Epithelial cell of prostate (primary cell): ENCODE results near the gene GRB7.
"Not testable (repeated sequence)": the region's sequence is repeated elsewhere in the genome, so short reads cannot be mapped to it uniquely, and the experiment has no call there.

ENCODE experiments used
- DNase-seq: peaks from one replicate; pipeline ENCODE4 v3.0.0-alpha.2; 2011; ENCODE audit warnings: low read depth, low spot score
- H3K27ac ChIP-seq: fragments of 450-650 bp; 2 replicates; pipeline ENCODE4 v1.5.1; 2017; ENCODE audit warnings: mild to moderate bottlenecking

The GRB7 gene

GRCh38 chr17:39706921-39707337 lies 30.8 kb upstream of the GRB7 start:
- peak overlapping the region; percentile 86 for H3K27ac ChIP-seq
- DNase-seq = no peak

- H3K27ac ChIP-seq = no peak overlapping the region
- no peak for DNase-seq
Measured at GRCh38 chr17:39709319-39709997, 28.3 kb upstream of the GRB7 start.

GRCh38 chr17:39709998-39710964 lies 27.5 kb upstream of the GRB7 start:
- H3K27ac ChIP-seq = no peak overlapping the region
- no peak for DNase-seq

- not testable (repeated sequence) for H3K27ac ChIP-seq, DNase-seq
Measured at GRCh38 chr17:39711071-39711470, 26.7 kb upstream of the GRB7 start.

GRCh38 chr17:39711851-39712250 lies 25.9 kb upstream of the GRB7 start:
- H3K27ac ChIP-seq = no peak overlapping the region
- no peak for DNase-seq

GRCh38 chr17:39714234-39714633 lies 23.5 kb upstream of the GRB7 start:
- no peak for DNase-seq
- no peak overlapping the region for H3K27ac ChIP-seq

- no peak for DNase-seq
- H3K27ac ChIP-seq = peak overlapping the region; percentile 77
Measured at GRCh38 chr17:39715375-39716072, 22.2 kb upstream of the GRB7 start.

DNA sequence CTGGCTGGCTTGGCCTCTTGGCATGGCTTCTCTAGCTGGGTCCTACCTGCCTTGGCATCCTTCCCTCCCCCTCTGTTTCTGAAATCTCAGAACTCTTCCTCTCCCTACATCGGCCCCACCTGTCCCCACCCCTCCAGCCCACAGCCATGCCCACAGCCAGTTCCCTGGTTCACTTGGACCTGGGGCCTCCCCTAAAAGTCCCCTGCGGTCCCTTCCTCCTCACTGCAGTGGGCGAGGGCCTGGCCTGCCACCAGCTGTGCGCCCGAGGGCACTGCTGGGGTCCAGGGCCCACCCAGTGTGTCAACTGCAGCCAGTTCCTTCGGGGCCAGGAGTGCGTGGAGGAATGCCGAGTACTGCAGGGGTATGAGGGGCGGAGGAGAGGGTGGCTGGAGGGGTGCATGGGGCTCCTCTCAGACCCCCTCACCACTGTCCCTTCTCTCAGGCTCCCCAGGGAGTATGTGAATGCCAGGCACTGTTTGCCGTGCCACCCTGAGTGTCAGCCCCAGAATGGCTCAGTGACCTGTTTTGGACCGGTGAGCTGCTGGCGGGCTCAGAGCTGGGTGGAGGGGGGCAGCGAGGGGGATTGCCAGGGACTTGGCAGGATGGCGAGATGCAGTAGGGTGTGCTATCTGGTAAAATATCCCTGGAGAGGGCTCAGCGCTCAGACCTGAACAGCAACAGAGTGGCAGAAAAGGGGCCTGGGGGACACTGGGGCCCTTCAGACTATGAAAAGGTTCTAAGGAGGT lies 21.5 kb upstream of the GRB7 start:
- H3K27ac ChIP-seq = peak overlapping the region; percentile 77
- DNase-seq = no peak

GRCh38 chr17:39716879-39717536 lies 20.7 kb upstream of the GRB7 start:
- no peak for DNase-seq
- H3K27ac ChIP-seq = peak overlapping the region; percentile 77

GRCh38 chr17:39717660-39718059 lies 20.1 kb upstream of the GRB7 start:
- DNase-seq = no peak
- no peak overlapping the region for H3K27ac ChIP-seq

GRCh38 chr17:39719563-39720355 lies 18.0 kb upstream of the GRB7 start:
- no peak overlapping the region for H3K27ac ChIP-seq
- DNase-seq = no peak

DNA sequence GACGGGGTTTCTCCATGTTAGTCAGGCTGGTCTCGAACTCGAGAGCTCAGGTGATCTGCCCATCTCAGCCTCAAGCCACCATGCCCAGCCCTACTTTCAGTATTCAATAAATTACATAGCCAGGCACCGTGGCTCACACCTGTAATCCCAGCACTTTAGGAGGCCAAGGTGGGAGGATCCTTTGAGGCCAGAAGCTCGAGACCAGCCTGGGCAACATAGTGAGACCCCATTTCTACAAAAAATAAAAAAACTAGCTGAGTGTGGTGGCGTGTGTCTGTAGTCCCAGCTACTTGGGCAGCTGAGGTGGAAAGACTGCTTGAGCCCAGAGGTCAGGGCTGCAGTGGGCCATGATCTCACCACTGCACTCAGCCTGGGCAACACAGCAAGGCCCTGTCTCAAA lies 15.6 kb upstream of the GRB7 start:
- H3K27ac ChIP-seq = no peak overlapping the region
- DNase-seq = no peak

DNA sequence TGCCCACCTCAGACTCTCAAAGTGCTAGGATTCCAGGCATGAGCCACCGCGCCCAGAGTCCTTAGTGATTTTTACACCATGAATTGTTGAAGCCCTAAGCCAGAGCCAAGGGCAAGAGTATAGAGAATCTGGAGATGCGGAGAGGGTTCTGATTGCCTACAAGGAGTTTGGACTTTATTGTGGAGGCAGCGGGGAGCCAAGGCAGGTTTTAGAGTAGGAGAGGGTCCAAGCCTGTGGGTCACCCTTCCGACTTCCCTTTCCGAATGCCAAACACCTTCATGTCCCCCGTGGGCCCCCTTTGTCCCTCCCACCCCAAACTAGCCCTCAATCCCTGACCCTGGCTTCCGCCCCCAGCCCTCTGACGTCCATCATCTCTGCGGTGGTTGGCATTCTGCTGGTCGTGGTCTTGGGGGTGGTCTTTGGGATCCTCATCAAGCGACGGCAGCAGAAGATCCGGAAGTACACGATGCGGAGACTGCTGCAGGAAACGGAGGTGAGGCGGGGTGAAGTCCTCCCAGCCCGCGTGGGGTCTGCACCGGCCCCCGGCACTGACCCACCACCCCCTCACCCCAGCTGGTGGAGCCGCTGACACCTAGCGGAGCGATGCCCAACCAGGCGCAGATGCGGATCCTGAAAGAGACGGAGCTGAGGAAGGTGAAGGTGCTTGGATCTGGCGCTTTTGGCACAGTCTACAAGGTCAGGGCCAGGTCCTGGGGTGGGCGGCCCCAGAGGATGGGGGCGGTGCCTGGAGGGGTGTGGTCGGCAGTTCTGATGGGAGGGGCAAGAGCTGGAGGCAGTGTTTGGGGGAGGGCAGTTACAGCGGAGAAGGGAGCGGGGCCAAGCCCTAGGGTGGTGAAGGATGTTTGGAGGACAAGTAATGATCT lies 14.5 kb upstream of the GRB7 start:
- no peak for DNase-seq
- no peak overlapping the region for H3K27ac ChIP-seq

GRCh38 chr17:39724731-39725130 lies 13.0 kb upstream of the GRB7 start:
- DNase-seq = no peak
- H3K27ac ChIP-seq = no peak overlapping the region

- not testable (repeated sequence) for DNase-seq, H3K27ac ChIP-seq
Measured at GRCh38 chr17:39725923-39726322, 11.8 kb upstream of the GRB7 start.

DNA sequence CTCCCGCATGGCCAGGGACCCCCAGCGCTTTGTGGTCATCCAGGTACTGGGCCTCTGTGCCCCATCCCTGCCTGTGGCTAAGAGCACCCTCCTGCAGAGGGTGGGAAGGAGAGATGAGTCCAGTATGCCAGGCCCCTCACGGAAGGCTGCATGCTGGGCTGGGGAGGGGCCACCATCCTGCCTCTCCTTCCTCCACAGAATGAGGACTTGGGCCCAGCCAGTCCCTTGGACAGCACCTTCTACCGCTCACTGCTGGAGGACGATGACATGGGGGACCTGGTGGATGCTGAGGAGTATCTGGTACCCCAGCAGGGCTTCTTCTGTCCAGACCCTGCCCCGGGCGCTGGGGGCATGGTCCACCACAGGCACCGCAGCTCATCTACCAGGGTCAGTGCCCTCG lies 11.1 kb upstream of the GRB7 start:
- no peak for DNase-seq
- H3K27ac ChIP-seq = no peak overlapping the region

- H3K27ac ChIP-seq = no peak overlapping the region
- no peak for DNase-seq
Measured at GRCh38 chr17:39727556-39727955, 10.2 kb upstream of the GRB7 start.

DNA sequence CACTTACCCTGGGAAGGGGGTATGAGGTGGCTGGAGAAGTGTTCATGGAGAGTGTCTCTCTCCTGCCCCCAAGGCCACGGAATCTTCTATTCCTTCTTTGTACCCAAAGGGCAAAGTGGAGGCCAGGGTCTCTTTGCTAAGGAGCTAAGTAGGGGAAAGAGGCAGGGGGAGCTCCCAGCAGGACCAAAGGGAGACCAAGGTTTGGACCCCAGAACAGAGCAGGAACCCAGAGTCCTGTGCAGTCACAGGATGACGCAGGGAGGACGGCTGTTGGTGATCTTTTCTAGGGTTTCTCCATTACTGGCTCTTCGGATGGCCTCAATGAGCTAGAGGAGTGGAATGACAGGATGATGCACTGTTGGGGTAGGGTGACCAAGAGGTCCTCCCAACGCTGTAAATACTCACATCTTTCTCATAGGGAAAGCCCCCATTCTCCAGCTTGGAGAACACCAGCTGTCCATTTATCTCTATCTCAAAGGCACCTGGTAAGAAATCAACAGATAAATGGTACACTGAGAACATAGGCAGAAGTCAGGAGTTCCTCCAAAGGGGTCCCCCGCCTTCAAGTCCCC lies 8.4 kb upstream of the GRB7 start:
- DNase-seq = no peak
- H3K27ac ChIP-seq = peak overlapping the region; percentile 61
